H1 (cell line): ENCODE results near the gene THAP11. TPM values are rescaled to one million over a fixed set of nuclear protein-coding genes. Genes with fewer than 3 reads are reported as not detected.

Experiments used
- CTCF ChIA-PET: fragments of 300-600 bp; sonication (Branson Sonifier 250); formaldehyde crosslinking; loops from one replicate; lab custom pipeline; 2021; ENCODE audit not compliant: partially characterized antibody; lab: Charles Lee
- POLR2A ChIA-PET: fragments of 300-600 bp; sonication (Branson Sonifier 250); formaldehyde crosslinking; loops from one replicate; lab custom pipeline; 2021; ENCODE audit warnings: inconsistent platforms; ENCODE audit not compliant: partially characterized antibody; lab: Charles Lee
- DNase-seq, 2 experiments: peaks; one replicate each; pipeline versions ENCODE4 v3.0.0 to v3.0.0-alpha.2; 2010 to 2022; ENCODE audit warnings: low spot score in 2 of 2, low read depth in 1 of 2, mixed read lengths in 1 of 2
- FAIRE-seq: peaks from 2 replicates; lab custom pipeline; 2011; peaks lifted over from hg19 to GRCh38; lab: Jason Lieb, UNC
- H2AFZ ChIP-seq: 2 replicates; pipeline ENCODE4 v1.8.1; 2012; ENCODE audit warnings: low read length, inconsistent platforms
- H2AK5ac ChIP-seq: 2 replicates; pipeline ENCODE4 v1.6.1; 2013; ENCODE audit warnings: low read depth, low read length
- H2BK120ac ChIP-seq: replicated peaks from 2 replicates; pipeline ENCODE3; 2013; ENCODE audit warnings: low read depth, low read length, inconsistent platforms
- H2BK12ac ChIP-seq: 2 replicates; pipeline ENCODE4 v1.6.1; 2013; ENCODE audit warnings: low read depth, low read length
- H2BK15ac ChIP-seq: 2 replicates; pipeline ENCODE4 v1.6.1; 2013; ENCODE audit warnings: low read length
- H2BK20ac ChIP-seq: 2 replicates; pipeline ENCODE4 v1.6.1; 2013; ENCODE audit warnings: low read length
- H2BK5ac ChIP-seq: 2 replicates; pipeline ENCODE4 v1.6.1; 2013; ENCODE audit warnings: low read depth, low read length
- H3K14ac ChIP-seq: 2 replicates; pipeline ENCODE4 v1.6.1; 2013; ENCODE audit warnings: inconsistent platforms; ENCODE audit not compliant: insufficient read length
- H3K18ac ChIP-seq: 2 replicates; pipeline ENCODE4 v1.6.1; 2013; ENCODE audit warnings: low read length; ENCODE audit errors: extremely low read depth
- H3K23ac ChIP-seq: 2 replicates; pipeline ENCODE4 v1.6.1; 2013; ENCODE audit warnings: inconsistent platforms; ENCODE audit not compliant: insufficient read length
- H3K23me2 ChIP-seq: 2 replicates; pipeline ENCODE4 v1.6.1; 2013; ENCODE audit warnings: low read depth, low read length
- H3K27ac ChIP-seq: 2 replicates; pipeline ENCODE4 v1.6.1; 2011; ENCODE audit warnings: low read depth, low read length, inconsistent platforms
- H3K27me3 ChIP-seq, 4 experiments: replicated peaks in 1 of 4; 1 replicate in 1 of 4; 2 replicates in 3 of 4; pipeline versions ENCODE4 v1.6.1 to v1.8.1; 2011 to 2013; ENCODE audit warnings: low read length in 3 of 4, mild to moderate bottlenecking in 3 of 4, inconsistent platforms in 2 of 4, mixed read lengths in 2 of 4, moderate library complexity in 1 of 4; ENCODE audit not compliant: control insufficient read depth in 3 of 4, insufficient read depth in 3 of 4; ENCODE audit errors: extremely low read depth in 1 of 4
- H3K36me3 ChIP-seq, 4 experiments: 2 replicates each; pipeline versions ENCODE4 v1.6.1 to v1.8.1; 2011 to 2013; ENCODE audit warnings: mild to moderate bottlenecking in 4 of 4, low read length in 3 of 4, moderate library complexity in 2 of 4, control low read depth in 1 of 4, inconsistent platforms in 1 of 4; ENCODE audit not compliant: insufficient read depth in 4 of 4, control insufficient read depth in 2 of 4
- H3K4ac ChIP-seq: replicated peaks from 2 replicates; pipeline ENCODE3; 2013; ENCODE audit warnings: low read length, low read depth, mixed read lengths, inconsistent platforms; ENCODE audit not compliant: insufficient read length
- H3K4me1 ChIP-seq, 4 experiments: replicated peaks in 1 of 4; 1 replicate in 1 of 4; 2 replicates in 3 of 4; pipeline versions ENCODE4 v1.6.1 to v1.8.1; 2011 to 2013; ENCODE audit warnings: low read length in 3 of 4, inconsistent platforms in 2 of 4, mixed read lengths in 1 of 4; ENCODE audit not compliant: insufficient read depth in 4 of 4, control insufficient read depth in 3 of 4
- H3K4me2 ChIP-seq, 2 experiments: 2 replicates each; pipeline versions ENCODE4 v1.6.1 to v1.8.1; 2011 to 2013; ENCODE audit warnings: low read depth in 2 of 2, low read length in 2 of 2, control low read depth in 1 of 2, inconsistent platforms in 1 of 2, mild to moderate bottlenecking in 1 of 2; ENCODE audit not compliant: insufficient read depth in 1 of 2
- H3K4me3 ChIP-seq, 4 experiments: fragments of 200-600, 300-600 bp in 1 of 4; sonication (generic), shearing (Covaris generic), sonication (Bioruptor Twin) in 1 of 4; 2 replicates each; pipeline versions ENCODE4 v1.5.1 to v1.8.1; 2011 to 2016; ENCODE audit warnings: low read length in 4 of 4, low read depth in 3 of 4, control low read depth in 2 of 4, inconsistent platforms in 2 of 4, mild to moderate bottlenecking in 2 of 4, mixed read lengths in 1 of 4, moderate library complexity in 1 of 4; ENCODE audit not compliant: insufficient read depth in 2 of 4; ENCODE audit errors: extremely low read depth in 1 of 4
- H3K56ac ChIP-seq: replicated peaks from 2 replicates; pipeline ENCODE3; 2013; ENCODE audit warnings: low read depth, mild to moderate bottlenecking, mixed read lengths, low read length, inconsistent platforms; ENCODE audit not compliant: insufficient read length
- H3K79me1 ChIP-seq: 2 replicates; pipeline ENCODE4 v1.6.1; 2013; ENCODE audit warnings: low read depth, low read length, control low read depth
- H3K79me2 ChIP-seq, 2 experiments: 2 replicates each; pipeline versions ENCODE4 v1.6.1 to v1.8.1; 2012 to 2013; ENCODE audit warnings: low read length in 2 of 2, mild to moderate bottlenecking in 2 of 2, inconsistent platforms in 1 of 2; ENCODE audit not compliant: insufficient read depth in 2 of 2, control insufficient read depth in 1 of 2
- H3K9ac ChIP-seq, 4 experiments: replicated peaks in 1 of 4; 1 replicate in 1 of 4; 2 replicates in 3 of 4; pipeline versions ENCODE4 v1.6.1 to v1.8.1; 2011 to 2013; ENCODE audit warnings: low read depth in 3 of 4, low read length in 3 of 4, control low read depth in 2 of 4, mild to moderate bottlenecking in 2 of 4, moderate library complexity in 2 of 4, inconsistent platforms in 1 of 4; ENCODE audit errors: extremely low read depth in 1 of 4
- H3K9me3 ChIP-seq, 2 experiments: 2 replicates each; pipeline versions ENCODE4 v1.6.1 to v1.8.1; 2012 to 2013; ENCODE audit warnings: mild to moderate bottlenecking in 2 of 2, moderate library complexity in 2 of 2, control low read depth in 1 of 2, inconsistent platforms in 1 of 2, low read depth in 1 of 2, low read length in 1 of 2, mixed read lengths in 1 of 2; ENCODE audit not compliant: insufficient read depth in 2 of 2
- H4K20me1 ChIP-seq, 2 experiments: replicated peaks in 1 of 2; 2 replicates each; pipeline versions ENCODE3 to v1.8.1; 2011 to 2013; ENCODE audit warnings: inconsistent platforms in 2 of 2, low read length in 2 of 2, mild to moderate bottlenecking in 1 of 2; ENCODE audit not compliant: insufficient read depth in 2 of 2, control insufficient read depth in 1 of 2
- H4K5ac ChIP-seq: 2 replicates; pipeline ENCODE4 v1.6.1; 2013; ENCODE audit warnings: low read length, low read depth, mixed read lengths, inconsistent platforms; ENCODE audit not compliant: insufficient read length
- H4K8ac ChIP-seq: 2 replicates; pipeline ENCODE4 v1.8.0; 2013; ENCODE audit warnings: mild to moderate bottlenecking, moderate library complexity, low read length, inconsistent platforms; ENCODE audit not compliant: insufficient read depth; ENCODE audit errors: extremely low read depth
- H4K91ac ChIP-seq: replicated peaks from 2 replicates; pipeline ENCODE3; 2013; ENCODE audit warnings: low read length, mixed read lengths, inconsistent platforms; ENCODE audit not compliant: insufficient read length
- CEBPB ChIP-seq: IDR thresholded peaks from 2 replicates; pipeline ENCODE4 v1.6.1; 2012; ENCODE audit warnings: low read depth, low read length
- KDM1A ChIP-seq: fragments of 200-600, 300-600 bp; sonication (generic); IDR thresholded peaks from 2 replicates; pipeline ENCODE4 v1.7.1; 2016; ENCODE audit warnings: mild to moderate bottlenecking, low read length, borderline replicate concordance
- KDM4A ChIP-seq: IDR thresholded peaks from one replicate; pipeline ENCODE4 v1.7.1; 2012; ENCODE audit warnings: low read depth, mild to moderate bottlenecking, moderate library complexity, low read length, inconsistent platforms; ENCODE audit not compliant: severe bottlenecking
- RAD21 ChIP-seq, 2 experiments: IDR thresholded peaks in 1 of 2; conservative IDR thresholded peaks in 1 of 2; 2 replicates each; pipeline ENCODE4 v1.6.1; 2011; ENCODE audit warnings: low read depth in 2 of 2, low read length in 2 of 2, improper control_type of control experiment in 1 of 2, inconsistent platforms in 1 of 2, mild to moderate bottlenecking in 1 of 2, moderate library complexity in 1 of 2
- RBBP5 ChIP-seq: IDR thresholded peaks from 2 replicates; pipeline ENCODE4 v1.7.1; 2012; ENCODE audit warnings: low read depth, mild to moderate bottlenecking, inconsistent platforms, low read length, moderate library complexity, borderline replicate concordance
- SP2 ChIP-seq: IDR thresholded peaks from 2 replicates; pipeline ENCODE4 v1.6.1; 2012; ENCODE audit warnings: mild to moderate bottlenecking, low read length, inconsistent platforms
- SRF ChIP-seq: IDR thresholded peaks from 2 replicates; pipeline ENCODE4 v1.6.1; 2011; ENCODE audit warnings: mild to moderate bottlenecking, low read depth, low read length, moderate library complexity
- TBP ChIP-seq: IDR thresholded peaks from 2 replicates; pipeline ENCODE4 v1.6.1; 2011; ENCODE audit warnings: low read depth, low read length, improper control_type of control experiment
- TCF12 ChIP-seq: IDR thresholded peaks from 2 replicates; pipeline ENCODE4 v1.6.1; 2011; ENCODE audit warnings: low read depth, mild to moderate bottlenecking, low read length
- WGBS, 2 experiments: shearing (Covaris generic) in 1 of 2; methylation state at CpG; one replicate each; pipeline versions ENCODE4 v1.1.6 to v1.1.7; 2013 to 2015; ENCODE audit warnings: low lambda C conversion rate in 2 of 2, mixed read lengths in 2 of 2, inconsistent platforms in 1 of 2, low coverage in 1 of 2, missing lambda C conversion rate in 1 of 2; ENCODE audit not compliant: insufficient replicate concordance in 2 of 2, insufficient coverage in 1 of 2, insufficient read length in 1 of 2; ENCODE audit errors: extremely low coverage in 1 of 2, missing lambda C conversion rate in 1 of 2; 5-methylcytosine and 5-hydroxymethylcytosine counted together
- polyA plus RNA-seq, 7 experiments: library from polyadenylated mRNA; depleted of rRNA in 3 of 7; stranded (reverse) in 5 of 7; unstranded in 2 of 7; fragments of >200 nt in 5 of 7; fragments of 200-250 nt in 2 of 7; gene quantifications; 1 replicate in 5 of 7; 2 replicates in 1 of 7; 4 replicates in 1 of 7; pipeline versions ENCODE4 v1.2.1 to v1.2.3, GENCODE V29; 2011 to 2013; ENCODE audit warnings: missing spikeins in 2 of 7, mixed read lengths in 2 of 7
- total RNA-seq: library from RNA; stranded (reverse); fragmentation: NEBNext Ultra II Directional; extraction: Animal tissue kit (Norgen Biotek cat#: 25700); gene quantifications from 2 replicates; pipeline ENCODE4 v1.2.1, GENCODE V29; 2021
- TF ChIP-seq, protein P1 (sequence below): IDR thresholded peaks from 2 replicates; pipeline ENCODE4 v1.6.1; 2011; ENCODE audit warnings: low read depth, mild to moderate bottlenecking, low read length; ENCODE audit not compliant: insufficient read depth

THAP11 gene
- total and polyA plus RNA-seq, 2 of the 8 experiments (the other 6 are each of a cell fraction or from before 2014, with no cell fraction given): 50.8 to 54.8 TPM

DNA sequence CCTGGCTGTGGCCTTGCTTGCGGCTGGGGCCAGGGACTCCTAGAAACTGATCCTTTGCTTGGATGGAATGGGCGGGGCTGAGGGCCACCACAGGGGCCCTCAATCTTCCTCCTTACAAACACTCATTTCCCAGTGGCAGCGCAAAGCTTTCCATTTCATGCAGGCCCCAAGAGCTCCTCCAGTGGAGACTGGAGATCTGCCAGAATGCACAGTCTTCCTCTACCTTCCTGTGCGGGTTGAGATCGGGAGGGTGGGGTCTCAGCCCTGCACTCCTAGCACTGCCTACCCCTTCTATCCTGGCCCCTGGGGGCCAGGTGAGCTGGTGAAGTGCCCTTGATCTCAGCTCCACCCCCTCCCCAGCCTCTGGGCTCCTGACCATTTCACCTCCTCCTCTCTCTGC is 44.3 kb downstream of the THAP11 start:
- CTCF ChIA-PET: interaction anchor here (0.5 to 21.8 kb wide), 9 partner anchors 24 to 219 kb away, joined by 3 to 623 read pairs (median 4); partner anchors contain the start of genes CTRL, LCAT and PSMB10
- POLR2A ChIA-PET: interaction anchor here (0.7 to 6.3 kb wide), 12 partner anchors 10 to 137 kb away, joined by 3 to 45 read pairs (median 6); partner anchors contain the start of genes CTRL, DDX28, DUS2 and EDC4
- H2BK12ac ChIP-seq: no peak overlapping the region
- TF ChIP-seq SP2: no peak
- TF ChIP-seq SRF: no peak
- TF ChIP-seq TCF12: no peak
- TF ChIP-seq, protein P1, sequence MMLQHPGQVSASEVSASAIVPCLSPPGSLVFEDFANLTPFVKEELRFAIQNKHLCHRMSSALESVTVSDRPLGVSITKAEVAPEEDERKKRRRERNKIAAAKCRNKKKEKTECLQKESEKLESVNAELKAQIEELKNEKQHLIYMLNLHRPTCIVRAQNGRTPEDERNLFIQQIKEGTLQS: no peak
- TF ChIP-seq CEBPB: no peak
- no peak for TF ChIP-seq KDM1A
- TF ChIP-seq RAD21 (IDR thresholded peaks at IDR 0.05 in 1 of 2, conservative IDR thresholded peaks at IDR 0.05 in 1 of 2; ENCODE audit: low read depth in 2 of 2, low read length in 2 of 2): no peak
- no peak for TF ChIP-seq KDM4A
- no peak for TF ChIP-seq TBP
- TF ChIP-seq RBBP5: no peak

More for the DNA sequence above, 44.3 kb downstream of the THAP11 start:
- no peak overlapping the region for H3K27ac ChIP-seq
- H3K18ac ChIP-seq: no peak overlapping the region
- no peaks in the 10 kb centered on the region for H3K27me3 ChIP-seq
- no peak overlapping the region for H3K56ac ChIP-seq
- H4K91ac ChIP-seq: no peak overlapping the region
- 0 out of 2 replicates have a peak, but pooled peaks cover 2% of the 10 kb centered on the region for H3K23me2 ChIP-seq
- no peak overlapping the region for H2BK5ac ChIP-seq
- H3K14ac ChIP-seq: no peak overlapping the region
- no peak overlapping the region for H4K5ac ChIP-seq
- H3K4me3 ChIP-seq: no peak overlapping the region
- peaks cover 8 to 14% of the 10 kb centered on the region in 2 experiments for H4K20me1 ChIP-seq
- H3K9me3 ChIP-seq: no peaks in the 10 kb centered on the region
- H2BK15ac ChIP-seq: no peak overlapping the region
- no peak overlapping the region for H3K23ac ChIP-seq
- no peak overlapping the region for H2BK120ac ChIP-seq
- H4K8ac ChIP-seq: no peak overlapping the region
- H3K4me1 ChIP-seq: peaks cover 5 to 15% (median 11%) of the 10 kb centered on the region in 4 experiments
- H3K36me3 ChIP-seq: peaks cover 10 to 18% (median 12%) of the 10 kb centered on the region in 4 experiments
- WGBS, 2 experiments: 90% methylated on average over 4 of the region's 5 CpGs; no CpG with 5 or more reads in 1 of the 2 experiments
- no peak overlapping the region for H2BK20ac ChIP-seq
- no peak overlapping the region for H2AK5ac ChIP-seq
- DNase-seq: no peak
- no peaks in the 10 kb centered on the region for H3K79me2 ChIP-seq
- no peak for FAIRE-seq
- H3K4ac ChIP-seq: no peak overlapping the region
- peak overlapping the region in 1 of 2 experiments; percentile 18; a peak in 1 of 4 replicates for H3K4me2 ChIP-seq
- no peak overlapping the region for H2AFZ ChIP-seq
- no peak overlapping the region for H3K9ac ChIP-seq
- no peaks in the 10 kb centered on the region for H3K79me1 ChIP-seq
